Osteocyte (in vitro differentiated cells): ENCODE data around the gene PDZD4. TPM values are rescaled to one million over a fixed set of nuclear protein-coding genes. Genes with fewer than 3 reads are reported as not detected.

Experiments used
- DNase-seq: peaks from one replicate; pipeline ENCODE4 v3.0.0; 2021; ENCODE audit warnings: mixed read lengths; ENCODE audit not compliant: unreplicated experiment; ENCODE audit errors: extremely low spot score
- H3K27ac Mint-ChIP-seq: one replicate; pipeline ENCODE4 v1.8.0; 2021; ENCODE audit warnings: mild to moderate bottlenecking, mixed read lengths; ENCODE audit not compliant: unreplicated experiment
- H3K27me3 Mint-ChIP-seq: one replicate; pipeline ENCODE4 v1.8.0; 2021; ENCODE audit warnings: mixed read lengths; ENCODE audit not compliant: unreplicated experiment
- H3K36me3 Mint-ChIP-seq: one replicate; pipeline ENCODE4 v1.8.0; 2021; ENCODE audit warnings: mixed read lengths; ENCODE audit not compliant: unreplicated experiment
- H3K4me1 Mint-ChIP-seq: one replicate; pipeline ENCODE4 v1.8.0; 2021; ENCODE audit warnings: mixed read lengths; ENCODE audit not compliant: unreplicated experiment
- H3K4me3 Mint-ChIP-seq: one replicate; pipeline ENCODE4 v1.8.0; 2021; ENCODE audit warnings: mild to moderate bottlenecking, moderate library complexity, mixed read lengths; ENCODE audit not compliant: unreplicated experiment
- H3K9me3 Mint-ChIP-seq: one replicate; pipeline ENCODE4 v1.8.0; 2021; ENCODE audit warnings: mixed read lengths; ENCODE audit not compliant: unreplicated experiment
- CTCF ChIP-seq: fragments of 200-600 bp; sonication (generic); IDR thresholded peaks from 2 replicates; pipeline ENCODE4 v1.5.0; 2021; ENCODE audit warnings: antibody characterized with exemption, mild to moderate bottlenecking, moderate library complexity
- total RNA-seq: library from RNA; stranded (reverse); gene quantifications from 2 replicates; pipeline ENCODE4 v1.2.1, GENCODE V29; 2021

Gene PDZD4
- total RNA-seq, 1 donor from 2014 or later = 23.9 TPM

DNA sequence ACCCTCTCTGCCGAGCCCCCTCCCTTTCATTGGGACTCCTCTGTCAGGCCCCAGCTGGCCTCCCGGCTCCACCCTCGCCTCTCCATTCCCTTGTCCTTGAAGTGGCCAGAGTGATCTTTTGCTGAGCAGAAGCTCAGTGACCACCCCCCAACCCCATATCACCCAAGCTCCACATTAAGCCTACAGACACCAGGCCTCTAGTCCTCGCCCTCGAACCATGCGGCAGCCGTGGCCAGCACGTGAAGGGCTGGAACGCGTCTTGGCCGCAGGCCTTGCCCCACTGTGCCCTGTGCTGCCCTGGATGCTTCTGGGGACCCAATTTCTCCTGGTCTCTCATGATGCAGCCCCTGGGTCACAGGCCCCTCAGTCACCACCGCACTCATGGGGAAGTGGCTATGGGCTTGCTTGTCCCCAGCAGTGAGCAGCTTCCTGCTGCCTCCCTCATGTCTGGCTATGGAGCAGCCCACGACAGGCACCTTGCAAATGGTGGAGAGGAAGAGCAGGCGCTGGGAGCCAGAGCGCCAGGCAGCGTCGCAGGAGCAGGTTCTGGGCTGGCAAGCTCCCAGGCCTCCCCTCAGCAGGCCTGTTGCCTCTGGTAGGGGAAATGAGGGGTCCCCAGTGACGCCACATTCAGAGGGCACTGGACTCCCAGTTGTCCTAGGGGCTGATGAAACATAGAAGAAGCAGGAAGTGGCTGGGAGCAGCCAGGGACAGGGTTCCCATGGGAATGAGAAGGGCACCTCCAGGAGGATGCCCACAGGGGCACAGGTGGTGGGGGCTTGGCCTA lies 50.3 kb downstream of the PDZD4 start:
- Mint-ChIP-seq H3K9me3 (no peaks in the 10 kb centered on the region), H3K36me3 (no peaks in the 10 kb centered on the region), H3K4me1 (peaks cover 4% of the 10 kb centered on the region), H3K27me3 (no peaks in the 10 kb centered on the region), H3K27ac (no peak overlapping the region), H3K4me3 (no peak overlapping the region)
- TF ChIP-seq CTCF = no peak
- no peak for DNase-seq

DNA sequence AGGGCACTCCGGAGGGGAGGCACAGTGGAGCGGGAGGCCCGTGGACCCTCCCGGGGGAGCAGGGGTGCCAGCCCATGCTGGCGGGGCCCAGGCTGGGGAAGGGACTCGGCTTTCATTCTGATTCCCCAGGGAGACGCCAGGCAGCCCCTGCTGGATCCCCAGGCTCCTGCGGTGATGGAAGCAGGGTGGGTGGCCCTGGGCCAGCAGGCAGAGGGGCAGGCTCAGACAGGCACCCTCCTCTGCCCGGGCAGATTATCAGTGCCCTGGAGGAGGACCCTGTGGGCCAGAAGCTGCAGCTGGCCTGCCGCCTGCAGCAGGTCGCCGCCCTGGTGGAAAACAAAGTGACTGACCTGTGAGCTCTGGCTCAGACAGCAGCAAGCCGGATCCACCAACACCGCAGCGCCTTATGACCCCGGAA lies 51.7 kb downstream of the PDZD4 start:
- H3K9me3 Mint-ChIP-seq = no peaks in the 10 kb centered on the region
- no peak for DNase-seq
- no peak for TF ChIP-seq CTCF
- H3K36me3 Mint-ChIP-seq = no peaks in the 10 kb centered on the region
- no peak overlapping the region for H3K4me3 Mint-ChIP-seq
- H3K4me1 Mint-ChIP-seq = peaks cover 4% of the 10 kb centered on the region
- no peak overlapping the region for H3K27ac Mint-ChIP-seq
- no peaks in the 10 kb centered on the region for H3K27me3 Mint-ChIP-seq

DNA sequence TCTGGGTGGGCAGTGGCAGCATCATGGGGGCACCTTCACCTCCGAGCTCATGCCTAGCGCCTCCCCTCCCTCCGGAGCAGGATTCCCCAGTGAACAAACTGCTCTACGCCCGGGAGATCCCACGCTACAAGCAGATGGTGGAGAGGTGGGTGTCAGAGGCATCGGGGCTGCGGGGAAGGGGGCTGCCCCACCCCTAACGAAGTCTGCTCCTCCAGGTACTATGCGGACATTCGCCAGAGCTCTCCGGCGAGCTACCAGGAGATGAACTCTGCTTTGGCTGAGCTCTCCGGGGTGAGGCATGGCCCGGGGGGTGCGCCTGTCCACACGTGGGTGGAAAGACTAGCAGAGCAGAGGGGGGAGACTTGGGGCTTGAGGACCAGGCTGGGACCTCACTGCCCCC lies 52.2 kb downstream of the PDZD4 start:
- no peaks in the 10 kb centered on the region for H3K27me3 Mint-ChIP-seq
- H3K4me1 Mint-ChIP-seq = peaks cover 4% of the 10 kb centered on the region
- H3K27ac Mint-ChIP-seq = no peak overlapping the region
- no peak for TF ChIP-seq CTCF
- no peak overlapping the region for H3K4me3 Mint-ChIP-seq
- no peaks in the 10 kb centered on the region for H3K9me3 Mint-ChIP-seq
- no peaks in the 10 kb centered on the region for H3K36me3 Mint-ChIP-seq
- no peak for DNase-seq

- Mint-ChIP-seq H3K9me3 (no peaks in the 10 kb centered on the region), H3K36me3 (no peaks in the 10 kb centered on the region), H3K27ac (no peak overlapping the region), H3K4me3 (no peak overlapping the region), H3K27me3 (no peaks in the 10 kb centered on the region), H3K4me1 (peaks cover 4% of the 10 kb centered on the region)
- TF ChIP-seq CTCF = no peak
- DNase-seq = no peak
Measured at GRCh38 chrX:153777261-153778090, 52.9 kb downstream of the PDZD4 start.

DNA sequence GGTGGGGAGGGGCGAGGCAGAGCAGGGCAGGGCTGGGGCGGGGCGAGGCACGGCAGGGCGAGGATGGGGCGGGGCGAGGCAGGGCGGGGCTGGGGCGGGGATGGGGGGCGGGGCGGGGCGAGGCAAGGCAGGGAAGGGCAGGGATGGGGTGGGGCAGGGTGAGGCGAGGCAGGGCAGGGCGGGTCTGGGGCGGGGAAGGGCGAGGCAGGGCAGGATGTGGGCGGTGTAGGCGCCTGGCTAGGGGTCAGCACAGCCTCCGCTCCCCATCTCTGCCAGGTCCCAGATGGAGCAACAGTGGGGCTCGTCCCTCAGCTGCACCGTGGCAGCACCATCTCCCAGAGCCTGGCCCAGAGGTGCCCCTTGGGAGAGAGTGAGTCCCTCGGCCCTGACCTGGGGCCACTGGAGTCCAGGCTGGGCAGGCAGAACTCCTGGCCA lies 53.7 kb downstream of the PDZD4 start:
- no peak for TF ChIP-seq CTCF
- DNase-seq = no peak
- H3K27me3 Mint-ChIP-seq = no peaks in the 10 kb centered on the region
- no peaks in the 10 kb centered on the region for H3K36me3 Mint-ChIP-seq
- H3K9me3 Mint-ChIP-seq = no peaks in the 10 kb centered on the region
- no peak overlapping the region for H3K27ac Mint-ChIP-seq
- no peak overlapping the region for H3K4me3 Mint-ChIP-seq
- H3K4me1 Mint-ChIP-seq = peaks cover 4% of the 10 kb centered on the region
